CD4-positive, alpha-beta T cell treated with Interleukin-2 at 100 ng/mL for 4 hours (primary cell): ENCODE measurements around the gene NHSL2.

Experiments
- DNase-seq: peaks from one replicate; pipeline ENCODE4 v3.0.0-alpha.2; 2020; ENCODE audit warnings: low spot score

NHSL2 gene

GRCh38 chrX:72020204-72020603 is 109.6 kb downstream of the NHSL2 start:
- DNase-seq: no peak

GRCh38 chrX:72020788-72021187 is 110.1 kb downstream of the NHSL2 start:
- DNase-seq: peak; percentile 47

- peak; percentile 36 for DNase-seq
Observed at GRCh38 chrX:72021975-72022374, 111.3 kb downstream of the NHSL2 start.

- no peak for DNase-seq
Observed at GRCh38 chrX:72023071-72023470, 112.4 kb downstream of the NHSL2 start.

- no peak for DNase-seq
Observed at GRCh38 chrX:72025236-72025770, 114.7 kb downstream of the NHSL2 start.

- DNase-seq: peak; percentile 25
Observed at GRCh38 chrX:72026341-72027023, 115.8 kb downstream of the NHSL2 start.

GRCh38 chrX:72027024-72027913 is 116.6 kb downstream of the NHSL2 start:
- no peak for DNase-seq

- DNase-seq: no peak
Observed at GRCh38 chrX:72027914-72028307, 117.3 kb downstream of the NHSL2 start.

- DNase-seq: no peak
Observed at GRCh38 chrX:72028701-72029470, 118.2 kb downstream of the NHSL2 start.

- no peak for DNase-seq
Observed at GRCh38 chrX:72029483-72030411, 119.1 kb downstream of the NHSL2 start.

- DNase-seq: no peak
Observed at GRCh38 chrX:72030431-72030830, 119.8 kb downstream of the NHSL2 start.

GRCh38 chrX:72031118-72031517 is 120.5 kb downstream of the NHSL2 start:
- DNase-seq: no peak

GRCh38 chrX:72031634-72032033 is 121.0 kb downstream of the NHSL2 start:
- DNase-seq: no peak

- DNase-seq: no peak
Observed at GRCh38 chrX:72037601-72038000, 127.0 kb downstream of the NHSL2 start.

GRCh38 chrX:72038016-72038415 is 127.4 kb downstream of the NHSL2 start:
- no peak for DNase-seq

- no peak for DNase-seq
Observed at GRCh38 chrX:72038868-72039267, 128.2 kb downstream of the NHSL2 start.

GRCh38 chrX:72040506-72040905 is 129.9 kb downstream of the NHSL2 start:
- no peak for DNase-seq

GRCh38 chrX:72041176-72041575 is 130.5 kb downstream of the NHSL2 start:
- DNase-seq: no peak

GRCh38 chrX:72041871-72042851 is 131.5 kb downstream of the NHSL2 start:
- DNase-seq: no peak

- DNase-seq: no peak
Observed at GRCh38 chrX:72042852-72043248, 132.2 kb downstream of the NHSL2 start.
